ENCODE results near the gene FNDC3B.

The FNDC3B gene

DNA sequence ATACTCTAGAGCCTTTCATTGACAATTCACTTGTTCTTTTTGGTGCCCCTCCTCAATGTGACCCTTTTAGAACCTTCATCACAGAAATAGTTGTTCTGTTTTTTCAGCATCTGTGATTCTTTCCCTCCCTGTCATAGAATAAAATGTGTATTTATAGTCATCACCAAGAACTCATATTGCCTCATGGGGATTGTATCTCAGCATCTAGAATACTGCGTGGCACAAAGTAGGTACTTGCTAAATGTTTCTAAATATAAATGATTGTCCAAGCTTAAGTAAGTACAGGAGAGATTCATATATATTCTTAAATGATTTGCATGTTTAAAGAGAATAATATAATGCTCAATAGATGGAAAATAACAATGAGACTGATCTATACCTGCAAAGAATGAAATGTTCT lies 190.1 kb downstream of the FNDC3B start:
- in situ Hi-C loops (cut with HindIII; ENCODE audit: low sequenced_read_pairs), result loop anchor here (5.0 kb wide), 2 partner anchors 52 to 63 kb away; no protein-coding TSS in a partner anchor
- H3K4me3 ChIP-seq (ENCODE audit: low read depth, low read length), result no peak overlapping the region
- DNase-seq (ENCODE audit: low read depth), result no peak
- TF ChIP-seq CTCF (IDR thresholded peaks at IDR 0.05; ENCODE audit: low read depth, low read length, missing control alignments), result no peak

- in situ Hi-C loops (cut with HindIII; ENCODE audit: low sequenced_read_pairs), result no loop called here
- no peak for DNase-seq (ENCODE audit: low read depth)
- H3K4me3 ChIP-seq (ENCODE audit: low read depth, low read length), result no peak overlapping the region
- no peak for TF ChIP-seq CTCF (IDR thresholded peaks at IDR 0.05; ENCODE audit: low read depth, low read length, missing control alignments)
These were observed 192.0 kb downstream of the FNDC3B start for GRCh38 chr3:172231318-172231901.

GRCh38 chr3:172232579-172233212 lies 193.3 kb downstream of the FNDC3B start:
- H3K4me3 ChIP-seq (ENCODE audit: low read depth, low read length), result no peak overlapping the region
- DNase-seq (ENCODE audit: low read depth), result no peak
- no peak for TF ChIP-seq CTCF (IDR thresholded peaks at IDR 0.05; ENCODE audit: low read depth, low read length, missing control alignments)
- in situ Hi-C loops (cut with HindIII; ENCODE audit: low sequenced_read_pairs), result no loop called here

- in situ Hi-C loops (cut with HindIII; ENCODE audit: low sequenced_read_pairs), result no loop called here
- no peak overlapping the region for H3K4me3 ChIP-seq (ENCODE audit: low read depth, low read length)
- TF ChIP-seq CTCF (IDR thresholded peaks at IDR 0.05; ENCODE audit: low read depth, low read length, missing control alignments), result no peak
- no peak for DNase-seq (ENCODE audit: low read depth)
These were observed 194.3 kb downstream of the FNDC3B start for GRCh38 chr3:172233474-172234277.

GRCh38 chr3:172235698-172236097 lies 196.3 kb downstream of the FNDC3B start:
- no peak for TF ChIP-seq CTCF (IDR thresholded peaks at IDR 0.05; ENCODE audit: low read depth, low read length, missing control alignments)
- H3K4me3 ChIP-seq (ENCODE audit: low read depth, low read length), result no peak overlapping the region
- in situ Hi-C loops (cut with HindIII; ENCODE audit: low sequenced_read_pairs), result loop anchor here (5.0 kb wide), 1 partner anchor 93 kb away; no protein-coding TSS in a partner anchor
- DNase-seq (ENCODE audit: low read depth), result no peak

Measured in astrocyte of the cerebellum (primary cell).